Esophagus squamous epithelium (tissue), 4 donors: Measurements from ENCODE around the gene BUD31.

Source experiments
- CTCF ChIP-seq, 6 experiments: fragments of 450-650 bp in 4 of 6; fragments of 200-600 bp in 2 of 6; sonication (generic) in 2 of 6; IDR thresholded peaks; one replicate each; pipeline ENCODE4 v1.5.1; 2016 to 2019; ENCODE audit warnings: antibody characterized with exemption in 6 of 6, mild to moderate bottlenecking in 4 of 6, moderate library complexity in 4 of 6
- POLR2A ChIP-seq, 4 donors: fragments of 450-650 bp; IDR thresholded peaks; one replicate each; pipeline ENCODE4 v1.6.1; 2017; ENCODE audit warnings: antibody characterized with exemption in 4 of 4, mild to moderate bottlenecking in 4 of 4, moderate library complexity in 3 of 4

DNA sequence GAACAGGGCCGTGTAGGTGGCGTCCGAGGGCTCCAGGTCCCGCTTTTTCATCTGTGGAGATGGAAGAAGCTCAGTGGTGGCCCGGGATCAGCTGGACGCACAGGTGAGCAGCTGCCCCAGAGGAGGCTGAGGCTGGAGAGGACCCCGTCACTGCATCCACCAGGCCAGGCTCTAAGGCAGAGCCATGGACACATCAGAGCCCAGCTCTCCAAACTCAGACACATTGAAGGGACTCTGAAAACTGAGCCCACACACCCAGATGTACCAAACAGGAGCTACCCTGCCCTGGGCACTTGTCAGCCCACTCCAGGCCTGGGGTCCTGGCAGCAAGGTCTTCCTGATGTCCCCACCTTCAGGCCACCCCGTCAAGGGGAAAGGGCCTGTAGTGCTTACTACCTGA lies 21.0 kb downstream of the BUD31 start:
- TF ChIP-seq POLR2A (IDR thresholded peaks at IDR 0.05) (no peak), CTCF (IDR thresholded peaks at IDR 0.05) (no peak)
